ENCODE results near the gene TRAPPC6A.

Gene TRAPPC6A

DNA sequence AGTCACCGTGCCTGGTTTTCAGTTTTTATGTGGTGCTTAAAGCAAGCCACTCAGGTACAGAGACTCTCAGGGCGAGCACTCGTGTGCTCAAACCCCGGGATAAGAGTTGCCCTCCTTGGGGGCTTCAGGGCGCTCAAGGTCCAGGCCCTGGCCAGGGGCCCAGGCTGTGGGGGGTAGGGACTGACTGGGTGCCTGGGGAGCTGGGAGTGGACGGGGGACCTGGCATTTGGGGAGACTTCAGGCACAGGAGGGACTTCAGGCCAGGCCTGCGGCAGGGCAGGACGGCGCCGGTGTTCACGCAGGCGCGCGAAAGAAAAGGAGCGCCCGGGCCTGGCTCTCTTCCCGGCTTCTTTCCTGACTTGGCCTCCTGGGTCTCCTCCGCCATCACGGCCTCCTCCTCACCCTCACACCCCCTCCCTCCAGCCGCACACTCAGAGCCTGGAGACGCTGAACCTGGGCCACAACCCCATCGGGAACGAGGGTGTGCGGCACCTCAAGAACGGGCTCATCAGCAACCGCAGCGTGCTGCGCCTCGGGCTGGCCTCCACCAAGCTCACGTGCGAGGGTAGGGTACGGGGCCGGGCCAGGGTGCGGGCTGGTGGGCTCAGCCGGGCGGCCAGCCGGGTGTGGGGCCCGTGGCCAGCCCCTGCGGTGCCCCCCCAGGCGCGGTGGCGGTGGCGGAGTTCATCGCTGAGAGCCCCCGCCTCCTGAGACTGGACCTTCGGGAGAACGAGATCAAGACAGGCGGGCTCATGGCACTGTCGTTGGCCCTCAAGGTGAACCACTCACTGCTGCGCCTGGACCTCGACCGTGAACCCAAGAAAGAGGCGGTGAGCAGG lies 33.4 kb downstream of the TRAPPC6A start:
- no peak for TF ChIP-seq Cebpa-rat (IDR thresholded peaks at IDR 0.05)
- H3K27ac ChIP-seq = 0 out of 22 replicates have a peak overlapping the region, but pooled peaks of 1 of the 11 experiments have one; percentile 5
- peaks cover 18 to 83% (median 52%) of the 10 kb centered on the region in 11 experiments; a peak in 21 of 22 replicates for H4K20me1 ChIP-seq
- no peak overlapping the region for H3K9ac ChIP-seq
- no peak overlapping the region for H3K4me2 ChIP-seq
- no peaks in the 10 kb centered on the region for H3K27me3 ChIP-seq
- peaks cover 12 to 36% (median 28%) of the 10 kb centered on the region in 10 experiments; a peak in 19 of 20 replicates for H3K4me1 ChIP-seq
- H3K4me3 ChIP-seq = no peak overlapping the region
- peaks cover 55 to 87% (median 77%) of the 10 kb centered on the region in 11 experiments for H3K36me3 ChIP-seq
- H3K9me3 ChIP-seq (replicated peaks in 1 of 11) = no peaks in the 10 kb centered on the region

DNA sequence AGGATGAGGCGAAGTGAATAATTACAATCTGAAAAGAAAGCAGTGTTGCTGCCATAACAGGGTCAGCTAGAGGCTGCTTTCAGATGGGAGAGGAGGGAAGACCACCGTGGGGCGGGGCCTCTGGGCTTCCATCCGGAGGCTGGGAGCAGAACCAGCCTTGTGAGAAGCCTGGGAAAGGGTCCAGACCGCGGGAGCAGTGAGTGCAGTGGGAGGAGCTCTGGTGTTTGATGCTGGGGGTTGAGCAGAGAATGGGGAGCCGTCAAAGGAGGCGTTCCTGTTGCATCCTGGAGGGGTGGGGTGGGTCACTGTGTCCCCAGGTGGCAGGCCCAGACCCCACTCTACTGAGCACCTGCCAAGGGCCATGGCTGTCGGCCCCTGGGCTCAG lies 35.3 kb downstream of the TRAPPC6A start:
- Histone ChIP-seq H3K4me1 (peaks cover 15 to 28% (median 22%) of the 10 kb centered on the region in 10 experiments), H3K9me3 (replicated peaks in 1 of 11) (no peaks in the 10 kb centered on the region), H3K27me3 (no peaks in the 10 kb centered on the region), H3K27ac (peak overlapping the region in 5 of 11 experiments; percentile 1 to 40 (median 22); a peak in 2 of 22 replicates), H3K36me3 (peaks cover 58 to 79% (median 69%) of the 10 kb centered on the region in 11 experiments), H3K4me3 (no peak overlapping the region), H4K20me1 (peaks cover 20 to 86% (median 67%) of the 10 kb centered on the region in 11 experiments), H3K9ac (peak overlapping the region in 8 of 11 experiments; percentile 25 to 55 (median 36); a peak in 9 of 22 replicates), H3K4me2 (peak overlapping the region in 6 of 11 experiments; percentile 20 to 52 (median 34); a peak in 5 of 22 replicates)
- no peak for TF ChIP-seq Cebpa-rat (IDR thresholded peaks at IDR 0.05)

DNA sequence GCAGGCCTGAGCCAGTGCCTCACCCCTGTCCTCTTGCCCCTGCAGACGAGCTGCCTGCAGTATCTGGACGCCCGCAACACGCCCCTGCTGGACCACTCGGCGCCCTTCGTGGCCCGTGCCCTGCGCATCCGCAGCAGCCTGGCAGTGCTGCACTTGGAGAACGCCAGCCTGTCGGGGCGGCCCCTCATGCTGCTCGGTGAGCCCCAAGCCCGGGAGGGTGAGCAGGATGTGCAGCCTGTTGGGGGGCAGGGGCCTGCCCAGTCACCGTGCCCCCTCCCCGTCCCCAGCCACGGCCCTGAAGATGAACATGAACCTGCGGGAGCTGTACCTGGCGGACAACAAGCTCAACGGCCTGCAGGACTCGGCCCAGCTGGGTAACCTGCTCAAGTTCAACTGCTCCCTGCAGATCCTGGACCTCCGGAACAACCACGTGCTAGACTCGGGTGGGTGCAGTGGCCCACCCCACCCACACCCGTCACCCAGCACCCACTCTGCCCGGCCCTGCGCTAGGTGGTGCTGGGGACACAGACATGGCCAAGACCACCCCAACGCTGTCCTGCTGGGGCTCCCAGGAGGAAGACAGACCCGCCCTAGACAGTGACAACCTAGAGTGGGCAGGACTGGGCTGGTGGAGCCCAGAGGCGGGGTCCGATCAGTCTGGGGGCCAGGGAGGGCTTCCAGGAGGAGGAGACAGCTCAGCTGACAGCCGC lies 35.9 kb downstream of the TRAPPC6A start:
- H3K36me3 ChIP-seq = peaks cover 53 to 75% (median 63%) of the 10 kb centered on the region in 11 experiments
- H4K20me1 ChIP-seq = peaks cover 23 to 87% (median 73%) of the 10 kb centered on the region in 11 experiments
- no peak for TF ChIP-seq Cebpa-rat (IDR thresholded peaks at IDR 0.05)
- no peak overlapping the region for H3K4me2 ChIP-seq
- no peak overlapping the region for H3K4me3 ChIP-seq
- H3K9ac ChIP-seq = peak overlapping the region in 4 of 11 experiments; percentile 25 to 45 (median 35); a peak in 3 of 22 replicates
- H3K4me1 ChIP-seq = peaks cover 20 to 34% (median 27%) of the 10 kb centered on the region in 10 experiments
- H3K27ac ChIP-seq = no peak overlapping the region
- H3K27me3 ChIP-seq = no peaks in the 10 kb centered on the region
- H3K9me3 ChIP-seq (replicated peaks in 1 of 11) = no peaks in the 10 kb centered on the region

DNA sequence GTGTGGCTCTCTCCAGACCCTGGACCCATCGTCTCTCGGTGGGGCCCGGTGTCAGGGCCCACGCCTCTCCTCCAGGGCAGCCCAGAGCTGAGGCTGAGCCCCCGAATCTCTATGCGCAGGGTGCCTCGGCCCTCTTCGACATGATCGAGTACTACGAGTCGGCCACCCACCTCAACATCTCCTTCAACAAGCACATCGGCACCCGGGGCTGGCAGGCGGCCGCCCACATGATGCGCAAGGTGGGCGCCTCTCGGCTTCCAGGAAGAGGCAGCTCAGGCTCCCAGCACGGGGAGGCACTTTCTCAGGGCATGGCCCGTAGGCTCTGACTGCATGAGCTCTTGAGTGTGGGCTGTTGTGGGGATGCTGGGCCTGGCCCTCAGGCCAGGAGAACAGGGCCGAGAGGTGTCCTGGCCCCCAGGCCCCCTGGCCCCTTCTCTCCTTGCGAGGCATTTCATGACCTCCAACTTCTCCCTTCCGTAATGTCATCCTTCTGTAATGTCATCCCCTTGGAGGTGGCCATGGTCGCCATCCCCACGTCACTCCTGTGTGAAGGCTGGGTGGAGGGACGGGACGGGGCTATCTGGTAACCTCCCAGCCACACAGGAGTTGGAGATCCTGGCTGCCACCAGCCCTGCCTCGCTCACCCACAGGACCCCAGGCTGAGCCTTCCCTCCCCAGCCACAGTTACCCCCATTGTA lies 36.7 kb downstream of the TRAPPC6A start:
- H3K9ac ChIP-seq = 0 out of 22 replicates have a peak overlapping the region, but pooled peaks of 1 of the 11 experiments have one; percentile 41
- no peak overlapping the region for H3K4me3 ChIP-seq
- TF ChIP-seq Cebpa-rat (IDR thresholded peaks at IDR 0.05) = no peak
- H4K20me1 ChIP-seq = peaks cover 31 to 87% (median 75%) of the 10 kb centered on the region in 11 experiments
- H3K4me1 ChIP-seq = peaks cover 28 to 42% (median 34%) of the 10 kb centered on the region in 10 experiments
- H3K9me3 ChIP-seq (replicated peaks in 1 of 11) = no peaks in the 10 kb centered on the region
- H3K27ac ChIP-seq = no peak overlapping the region
- peaks cover 48 to 67% (median 55%) of the 10 kb centered on the region in 11 experiments for H3K36me3 ChIP-seq
- H3K27me3 ChIP-seq = no peaks in the 10 kb centered on the region
- H3K4me2 ChIP-seq = no peak overlapping the region

DNA sequence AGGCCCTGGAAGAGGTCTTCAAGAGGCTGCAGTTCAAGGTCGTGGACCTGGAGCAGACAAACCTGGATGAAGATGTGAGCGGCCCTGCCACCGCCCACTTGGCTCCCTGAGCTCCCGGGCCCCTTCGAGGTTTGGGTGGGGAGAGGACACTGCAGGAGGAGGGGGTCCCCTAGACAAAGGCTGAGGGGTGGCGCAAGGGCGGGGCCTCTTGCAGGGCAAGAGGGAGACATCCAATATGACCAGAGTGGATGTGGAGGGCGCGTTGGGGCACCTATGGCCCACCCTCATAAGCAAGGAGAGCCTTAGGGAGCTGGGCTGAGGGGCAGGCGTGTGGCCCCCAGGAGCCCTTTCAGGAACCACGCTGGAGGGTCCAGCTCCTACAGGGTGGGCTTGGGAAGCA lies 37.5 kb downstream of the TRAPPC6A start:
- Histone ChIP-seq H3K27me3 (no peaks in the 10 kb centered on the region), H3K9ac (peak overlapping the region in 2 of 11 experiments; percentile 24 to 41; a peak in 1 of 22 replicates), H3K4me3 (no peak overlapping the region), H3K27ac (0 out of 22 replicates have a peak overlapping the region, but pooled peaks of 1 of the 11 experiments have one; percentile 12), H4K20me1 (peaks cover 36 to 95% (median 77%) of the 10 kb centered on the region in 11 experiments), H3K4me2 (no peak overlapping the region), H3K4me1 (peaks cover 37 to 50% (median 43%) of the 10 kb centered on the region in 10 experiments), H3K36me3 (peaks cover 42 to 60% (median 49%) of the 10 kb centered on the region in 11 experiments), H3K9me3 (replicated peaks in 1 of 11) (no peaks in the 10 kb centered on the region)
- TF ChIP-seq Cebpa-rat (IDR thresholded peaks at IDR 0.05) = no peak

DNA sequence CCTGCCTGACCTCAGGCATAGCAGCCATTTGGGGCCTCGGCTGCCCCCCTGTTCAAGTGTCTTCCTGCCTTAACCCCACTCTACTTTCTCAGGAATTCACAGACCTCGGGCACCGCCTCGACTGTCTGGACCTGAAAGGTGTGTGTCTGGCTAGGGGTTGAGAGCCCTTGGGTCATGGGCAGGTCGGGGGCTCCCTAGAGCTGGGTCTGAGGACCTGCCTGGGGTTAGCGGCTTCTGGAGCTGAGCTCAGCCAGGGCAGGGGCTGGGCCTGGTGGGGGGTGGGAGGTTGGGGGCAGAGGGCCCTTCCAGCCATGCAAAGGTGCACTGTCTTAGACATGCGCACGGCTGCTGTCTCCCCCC lies 37.9 kb downstream of the TRAPPC6A start:
- Histone ChIP-seq H3K4me2 (no peak overlapping the region), H3K27ac (peak overlapping the region in 4 of 11 experiments; percentile 6 to 34 (median 24); a peak in 3 of 22 replicates), H3K27me3 (no peaks in the 10 kb centered on the region), H4K20me1 (peaks cover 36 to 96% (median 82%) of the 10 kb centered on the region in 11 experiments), H3K4me1 (peaks cover 41 to 54% (median 47%) of the 10 kb centered on the region in 10 experiments), H3K9me3 (replicated peaks in 1 of 11) (no peaks in the 10 kb centered on the region), H3K4me3 (no peak overlapping the region), H3K36me3 (peaks cover 38 to 56% (median 45%) of the 10 kb centered on the region in 11 experiments), H3K9ac (no peak overlapping the region; a peak in 1 of 22 replicates)
- TF ChIP-seq Cebpa-rat (IDR thresholded peaks at IDR 0.05) = no peak

DNA sequence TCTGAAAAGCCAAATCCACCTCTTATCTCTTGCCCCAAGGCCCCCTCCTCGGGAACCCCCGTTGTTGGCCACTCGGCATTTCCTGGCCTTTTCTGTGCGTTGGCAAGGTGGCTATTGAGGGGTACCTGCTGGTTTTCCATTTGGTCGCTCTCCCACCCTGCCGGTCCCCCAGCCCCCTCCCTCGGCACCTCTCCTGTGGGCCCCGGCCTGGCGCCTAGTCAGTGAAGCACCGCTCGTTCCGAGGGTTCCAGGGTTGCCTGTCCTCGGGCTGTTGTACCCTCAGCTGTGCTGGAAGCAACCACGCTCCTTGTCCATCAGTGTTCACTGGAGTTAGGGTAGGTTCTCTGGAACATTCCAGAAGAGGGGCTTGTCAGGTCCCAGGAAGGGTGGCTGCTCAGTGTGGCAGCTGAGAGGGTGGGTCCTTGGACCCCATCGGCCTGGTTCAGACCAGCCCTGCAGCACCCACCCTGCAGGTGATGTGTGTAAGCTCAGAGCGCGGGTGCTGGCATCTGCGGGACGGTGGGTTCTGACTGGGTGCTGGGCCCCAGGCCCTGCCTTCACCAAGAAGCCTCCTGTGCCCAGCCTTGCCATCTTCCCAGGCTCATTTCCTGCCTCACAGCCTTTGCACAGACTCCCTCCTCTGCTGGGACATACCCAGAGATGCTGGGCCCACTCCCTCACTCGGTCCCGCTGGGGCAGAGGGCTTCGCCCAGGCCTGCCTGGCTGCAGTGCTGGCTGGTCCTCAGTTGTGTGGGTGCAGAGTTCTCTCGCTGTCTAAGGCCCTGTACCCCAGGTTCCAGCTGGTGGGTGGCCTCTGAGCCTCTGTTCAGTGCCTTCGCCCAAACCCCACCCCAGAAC lies 38.5 kb downstream of the TRAPPC6A start:
- Histone ChIP-seq H3K27ac (peak overlapping the region in 4 of 11 experiments; percentile 6 to 34 (median 24); a peak in 4 of 22 replicates), H3K9ac (peak overlapping the region in 2 of 11 experiments; percentile 7 to 22; a peak in 1 of 22 replicates), H4K20me1 (peaks cover 35 to 96% (median 85%) of the 10 kb centered on the region in 11 experiments)

More for the DNA sequence above, 38.5 kb downstream of the TRAPPC6A start:
- H3K4me1 ChIP-seq = peaks cover 47 to 60% (median 53%) of the 10 kb centered on the region in 10 experiments
- H3K27me3 ChIP-seq = no peaks in the 10 kb centered on the region
- no peak overlapping the region for H3K4me3 ChIP-seq
- H3K4me2 ChIP-seq = no peak overlapping the region
- H3K36me3 ChIP-seq = peaks cover 32 to 50% (median 39%) of the 10 kb centered on the region in 11 experiments
- no peaks in the 10 kb centered on the region for H3K9me3 ChIP-seq (replicated peaks in 1 of 11)
- no peak for TF ChIP-seq Cebpa-rat (IDR thresholded peaks at IDR 0.05)
